Gastroesophageal sphincter (tissue), 4 donors: ENCODE data around the gene CTDSP1. TPM values are rescaled to one million over a fixed set of nuclear protein-coding genes. Genes with fewer than 3 reads are reported as not detected.

Experiments
- ATAC-seq: fragments of 150-250 bp; one replicate; pipeline ENCODE4 v1.9.1; 2016; ENCODE audit warnings: mild to moderate bottlenecking, moderate library complexity
- H3K27ac ChIP-seq, 4 donors: fragments of 200-600 bp; sonication (generic) in 3 of 4; 1 replicate in 3 of 4; 2 replicates in 1 of 4; pipeline ENCODE4 v1.5.1; 2016 to 2019
- H3K27me3 ChIP-seq: fragments of 200-600 bp; sonication (generic); one replicate; pipeline ENCODE4 v1.5.1; 2019
- H3K36me3 ChIP-seq, 2 donors: fragments of 200-600 bp; sonication (generic); one replicate each; pipeline ENCODE4 v1.5.1; 2019; ENCODE audit warnings: control low read depth in 1 of 2
- H3K4me1 ChIP-seq, 3 donors: fragments of 200-600 bp; sonication (generic); 1 replicate in 2 of 3; 2 replicates in 1 of 3; pipeline ENCODE4 v1.5.1; 2016 to 2019; ENCODE audit warnings: control low read depth in 2 of 3
- H3K4me3 ChIP-seq, 2 donors: fragments of 200-600 bp; sonication (generic); one replicate each; pipeline ENCODE4 v1.5.1; 2019; ENCODE audit warnings: mild to moderate bottlenecking in 1 of 2, moderate library complexity in 1 of 2
- H3K9me3 ChIP-seq, 3 donors: fragments of 200-600 bp; sonication (generic); one replicate each; pipeline ENCODE4 v1.5.1; 2017 to 2019; ENCODE audit warnings: control low read depth in 2 of 3
- EP300 ChIP-seq: sonication (generic); formaldehyde crosslinking; IDR thresholded peaks from one replicate; pipeline ENCODE4 v1.6.1; 2017; ENCODE audit warnings: antibody characterized with exemption, mild to moderate bottlenecking
- POLR2A ChIP-seq, 2 donors: fragments of 450-650 bp; IDR thresholded peaks; one replicate each; pipeline ENCODE4 v1.6.1; 2017; ENCODE audit warnings: antibody characterized with exemption in 2 of 2, mild to moderate bottlenecking in 2 of 2, moderate library complexity in 1 of 2
- POLR2AphosphoS5 ChIP-seq: sonication (generic); formaldehyde crosslinking; IDR thresholded peaks from one replicate; pipeline ENCODE4 v1.6.1; 2017; ENCODE audit warnings: antibody characterized with exemption
- WGBS, 2 donors: methylation state at CpG; one replicate each; pipeline ENCODE4 v1.1.5; 2018; ENCODE audit warnings: low coverage in 1 of 2; 5-methylcytosine and 5-hydroxymethylcytosine counted together
- total RNA-seq, 4 donors: library from RNA; depleted of rRNA; stranded (reverse); fragments of >200 nt; gene quantifications; one replicate each; pipeline ENCODE4 v1.1.0, GENCODE V29; 2016
- TF ChIP-seq, protein P1 (sequence below), 4 experiments: fragments of 200-600 bp in 2 of 4; fragments of 450-650 bp in 2 of 4; sonication (generic) in 1 of 4; IDR thresholded peaks; one replicate each; pipeline ENCODE4 v1.5.1; 2017 to 2019; ENCODE audit warnings: antibody characterized with exemption in 4 of 4, mild to moderate bottlenecking in 2 of 4, moderate library complexity in 2 of 4

The CTDSP1 gene
- total RNA-seq, 4 donors from 2014 or later = 121 to 159 (median 136) TPM

DNA sequence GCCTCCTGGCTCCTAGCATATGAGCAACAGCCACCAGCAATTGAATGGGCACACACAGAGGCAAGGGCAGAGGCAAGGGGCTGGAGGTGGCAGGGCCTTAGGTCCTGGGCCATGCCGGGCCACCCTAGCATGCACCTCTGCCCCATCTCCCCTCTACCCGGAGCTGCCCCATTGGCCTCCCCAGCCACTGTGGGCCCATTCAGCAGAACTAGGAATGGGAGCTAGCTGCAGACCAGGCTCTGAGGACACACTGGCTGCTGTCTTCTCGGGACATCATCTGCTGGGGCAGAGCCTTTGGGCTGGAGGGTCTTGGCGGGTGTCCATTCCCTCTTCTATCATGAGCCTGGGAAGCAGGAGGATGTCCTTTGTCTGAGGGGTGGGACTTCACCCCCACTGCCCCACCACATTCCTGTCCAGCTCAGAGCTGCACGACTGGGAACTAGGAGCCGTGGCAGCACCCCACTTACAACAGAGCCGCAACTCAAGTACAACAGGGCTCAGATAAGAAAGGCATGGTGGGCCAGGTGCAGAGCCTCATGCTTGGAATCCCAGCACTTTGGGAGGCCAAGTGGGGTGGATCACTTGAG lies 20.1 kb downstream of the CTDSP1 start:
- WGBS, 2 donors = no CpG with 5 or more reads among the region's 7 CpGs
- Histone ChIP-seq H3K36me3 (no peaks in the 10 kb centered on the region), H3K9me3 (no peaks in the 10 kb centered on the region), H3K4me1 (no peaks in the 10 kb centered on the region), H3K27ac (no peak overlapping the region), H3K4me3 (no peak overlapping the region), H3K27me3 (no peaks in the 10 kb centered on the region)
- TF ChIP-seq EP300 (no peak), POLR2AphosphoS5 (no peak), POLR2A (IDR thresholded peaks at IDR 0.05) (no peak)
- TF ChIP-seq, protein P1, sequence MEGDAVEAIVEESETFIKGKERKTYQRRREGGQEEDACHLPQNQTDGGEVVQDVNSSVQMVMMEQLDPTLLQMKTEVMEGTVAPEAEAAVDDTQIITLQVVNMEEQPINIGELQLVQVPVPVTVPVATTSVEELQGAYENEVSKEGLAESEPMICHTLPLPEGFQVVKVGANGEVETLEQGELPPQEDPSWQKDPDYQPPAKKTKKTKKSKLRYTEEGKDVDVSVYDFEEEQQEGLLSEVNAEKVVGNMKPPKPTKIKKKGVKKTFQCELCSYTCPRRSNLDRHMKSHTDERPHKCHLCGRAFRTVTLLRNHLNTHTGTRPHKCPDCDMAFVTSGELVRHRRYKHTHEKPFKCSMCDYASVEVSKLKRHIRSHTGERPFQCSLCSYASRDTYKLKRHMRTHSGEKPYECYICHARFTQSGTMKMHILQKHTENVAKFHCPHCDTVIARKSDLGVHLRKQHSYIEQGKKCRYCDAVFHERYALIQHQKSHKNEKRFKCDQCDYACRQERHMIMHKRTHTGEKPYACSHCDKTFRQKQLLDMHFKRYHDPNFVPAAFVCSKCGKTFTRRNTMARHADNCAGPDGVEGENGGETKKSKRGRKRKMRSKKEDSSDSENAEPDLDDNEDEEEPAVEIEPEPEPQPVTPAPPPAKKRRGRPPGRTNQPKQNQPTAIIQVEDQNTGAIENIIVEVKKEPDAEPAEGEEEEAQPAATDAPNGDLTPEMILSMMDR (IDR thresholded peaks at IDR 0.05) = no peak
- no peak for ATAC-seq

DNA sequence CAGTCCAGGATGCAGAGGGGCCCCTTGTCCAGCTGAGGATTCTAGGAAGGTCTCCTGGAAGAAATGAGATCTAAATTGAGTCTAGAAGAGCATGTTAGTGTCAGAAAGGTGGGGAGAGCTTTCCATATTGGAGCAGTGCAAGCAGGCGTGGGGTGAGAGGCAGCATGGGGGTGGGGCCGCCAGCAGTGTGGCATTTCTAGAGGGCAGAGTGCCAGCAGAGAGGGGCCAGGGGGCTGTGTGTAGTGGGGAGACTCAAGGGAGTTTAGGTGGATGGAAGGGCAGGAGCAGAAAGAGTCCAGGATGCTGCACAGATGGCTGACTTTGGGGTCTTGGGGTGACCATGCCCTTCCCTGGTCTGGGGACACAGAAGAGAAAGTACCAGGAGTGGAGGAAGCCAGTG lies 21.4 kb downstream of the CTDSP1 start:
- no peak overlapping the region for H3K4me3 ChIP-seq
- TF ChIP-seq POLR2A (IDR thresholded peaks at IDR 0.05) = no peak
- TF ChIP-seq POLR2AphosphoS5 = no peak
- TF ChIP-seq EP300 = no peak
- no peak overlapping the region for H3K27ac ChIP-seq
- H3K4me1 ChIP-seq = no peaks in the 10 kb centered on the region
- 93 to 100% methylated on average over 1 to 2 of the region's 2 CpGs for WGBS, 2 donors
- H3K27me3 ChIP-seq = no peaks in the 10 kb centered on the region
- no peaks in the 10 kb centered on the region for H3K36me3 ChIP-seq
- H3K9me3 ChIP-seq = no peaks in the 10 kb centered on the region
- no peak for ATAC-seq

DNA sequence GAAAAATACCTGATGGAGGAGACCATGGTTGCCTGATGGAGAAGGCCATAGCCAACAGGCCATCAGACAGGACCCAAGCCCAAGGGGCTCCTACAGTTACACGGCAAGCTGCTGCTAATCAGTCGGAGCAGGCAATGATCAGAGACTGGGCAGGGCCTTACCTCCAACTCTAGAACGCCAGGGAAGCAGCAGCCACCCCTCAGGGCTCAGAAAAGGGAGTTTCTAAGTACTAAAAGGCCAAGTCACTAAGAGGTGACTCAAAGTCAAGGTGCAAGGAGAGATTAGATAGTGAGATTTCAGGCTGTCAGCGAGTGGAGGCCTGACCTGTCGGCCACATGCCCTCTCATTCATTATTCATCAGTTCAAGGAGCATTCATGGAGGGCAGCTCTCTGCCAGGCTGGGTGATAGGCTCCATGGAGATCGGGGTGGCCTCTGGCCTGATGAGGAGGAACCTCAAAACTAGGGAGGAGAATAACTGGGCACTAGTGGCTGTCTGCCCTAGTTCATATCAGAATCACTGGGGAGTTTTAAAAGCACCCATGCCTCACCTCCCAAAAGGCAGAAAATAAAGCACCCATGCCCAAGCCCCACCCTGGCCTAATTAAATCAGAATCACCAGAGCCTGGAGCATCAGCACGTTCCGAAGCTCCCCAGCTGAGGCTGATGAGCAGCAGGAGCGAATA lies 22.9 kb downstream of the CTDSP1 start:
- Histone ChIP-seq H3K4me3 (no peak overlapping the region), H3K9me3 (no peaks in the 10 kb centered on the region), H3K27me3 (no peaks in the 10 kb centered on the region), H3K4me1 (no peaks in the 10 kb centered on the region), H3K27ac (no peak overlapping the region), H3K36me3 (no peaks in the 10 kb centered on the region)
- ATAC-seq = no peak
- TF ChIP-seq POLR2A (IDR thresholded peaks at IDR 0.05) (no peak), POLR2AphosphoS5 (no peak), EP300 (no peak)
- TF ChIP-seq, protein P1 (IDR thresholded peaks at IDR 0.05) = no peak
- WGBS, 2 donors = 80% methylated on average over 5 of the region's 9 CpGs; no CpG with 5 or more reads in 1 of the 2 donors

DNA sequence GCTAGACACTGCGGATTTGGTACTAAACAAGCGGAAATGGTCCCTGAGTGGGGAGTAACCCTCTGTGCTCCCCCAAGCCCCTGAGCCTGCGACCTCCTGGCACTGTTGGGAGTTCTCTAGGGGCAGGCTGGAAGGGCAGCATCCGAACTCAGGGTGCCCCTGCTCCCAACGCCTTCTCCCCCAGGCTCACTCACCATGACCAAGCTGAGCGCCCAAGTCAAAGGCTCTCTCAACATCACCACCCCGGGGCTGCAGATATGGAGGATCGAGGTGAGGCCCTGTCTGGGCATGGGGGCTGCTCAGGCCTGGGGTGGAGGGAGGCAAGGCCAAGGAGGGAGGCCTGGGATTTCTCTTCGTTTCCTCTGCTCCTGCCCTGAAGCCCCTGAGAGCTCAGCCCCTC lies 23.9 kb downstream of the CTDSP1 start:
- Histone ChIP-seq H3K4me1 (no peaks in the 10 kb centered on the region), H3K9me3 (no peaks in the 10 kb centered on the region), H3K27ac (no peak overlapping the region), H3K27me3 (no peaks in the 10 kb centered on the region), H3K36me3 (no peaks in the 10 kb centered on the region), H3K4me3 (no peak overlapping the region)
- TF ChIP-seq POLR2AphosphoS5 (no peak), POLR2A (IDR thresholded peaks at IDR 0.05) (no peak), EP300 (no peak)
- TF ChIP-seq, protein P1 (IDR thresholded peaks at IDR 0.05) = no peak
- ATAC-seq = no peak
- WGBS, 2 donors = 90 to 96% methylated on average over 2 to 4 of the region's 9 CpGs

GRCh38 chr2:218425531-218425930 lies 25.9 kb downstream of the CTDSP1 start:
- TF ChIP-seq POLR2A (IDR thresholded peaks at IDR 0.05) (no peak), POLR2AphosphoS5 (no peak), EP300 (no peak)
- TF ChIP-seq, protein P1 (IDR thresholded peaks at IDR 0.05) = no peak
- WGBS, 2 donors = 94% methylated on average over 3 of the region's 10 CpGs; no CpG with 5 or more reads in 1 of the 2 donors
- ATAC-seq = no peak

More at GRCh38 chr2:218425531-218425930, 25.9 kb downstream of the CTDSP1 start:
- Histone ChIP-seq H3K27ac (no peak overlapping the region), H3K27me3 (no peaks in the 10 kb centered on the region), H3K4me3 (no peak overlapping the region), H3K4me1 (no peaks in the 10 kb centered on the region), H3K9me3 (no peaks in the 10 kb centered on the region), H3K36me3 (no peaks in the 10 kb centered on the region)
